Measurements from ENCODE around the gene NRXN3. TPM values are rescaled to one million over a fixed set of nuclear protein-coding genes. Genes with fewer than 3 reads are reported as not detected.

The NRXN3 gene
- total RNA-seq, 1 experiment from 2014 or later = 0.80 TPM

DNA sequence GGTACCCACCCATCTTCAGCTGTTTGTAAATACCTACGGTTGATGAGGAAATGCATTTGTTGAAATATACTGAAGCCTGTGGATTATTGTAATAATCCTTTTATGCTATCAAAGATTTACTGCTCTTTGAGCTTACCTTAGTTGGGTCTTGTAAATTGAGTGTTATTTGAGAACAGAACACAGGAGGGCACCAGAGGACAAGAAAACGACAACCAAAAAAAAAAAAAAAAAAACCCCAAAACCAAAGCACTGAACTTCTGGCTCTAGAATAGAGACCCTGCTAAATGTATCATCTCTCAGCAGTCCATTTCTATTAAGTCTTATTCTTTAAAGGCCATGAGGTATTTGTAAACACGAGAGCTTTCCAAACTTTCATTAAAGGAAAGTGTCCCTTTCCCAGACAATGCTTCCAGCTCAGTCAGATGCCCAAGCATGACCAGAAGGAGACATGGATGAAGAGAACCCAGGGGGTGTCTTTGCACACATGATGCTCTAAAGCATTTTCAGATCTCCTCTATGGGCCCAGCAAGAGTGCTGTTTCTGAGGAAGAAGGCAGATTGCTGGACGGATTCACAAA, 763.9 kb downstream of the NRXN3 start:
- Histone ChIP-seq H3K4me3 (ENCODE audit: insufficient read depth, low read depth, low read length) (no peak overlapping the region), H3K36me3 (replicated peaks; ENCODE audit: control insufficient read depth, insufficient read depth, low read length) (no peaks in the 10 kb centered on the region), H3K27me3 (ENCODE audit: control insufficient read depth, insufficient read depth, low read length) (no peaks in the 10 kb centered on the region)
- DNase-seq = peak; percentile 29

DNA sequence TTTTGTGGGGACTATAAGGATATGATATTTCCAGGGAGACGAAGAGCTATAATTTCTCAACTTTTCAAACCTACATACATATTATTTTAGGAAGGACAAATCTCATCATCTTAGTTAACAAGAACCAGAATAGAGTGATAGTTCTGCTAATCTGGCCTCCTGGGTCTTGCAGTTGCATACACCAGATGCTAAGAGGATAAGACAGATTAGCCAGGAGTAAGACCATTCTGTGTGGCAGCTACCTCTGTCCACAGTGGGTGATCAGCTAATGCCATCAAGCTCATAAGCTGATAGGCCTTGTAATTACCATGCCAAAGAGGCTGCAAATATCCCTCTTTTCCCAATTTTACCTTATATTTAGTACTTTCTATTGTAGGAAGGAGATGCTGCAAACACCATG, 776.8 kb downstream of the NRXN3 start:
- no peak for DNase-seq
- H3K4me3 ChIP-seq (ENCODE audit: insufficient read depth, low read depth, low read length) = no peak overlapping the region
- no peaks in the 10 kb centered on the region for H3K27me3 ChIP-seq (ENCODE audit: control insufficient read depth, insufficient read depth, low read length)
- H3K36me3 ChIP-seq (replicated peaks; ENCODE audit: control insufficient read depth, insufficient read depth, low read length) = no peaks in the 10 kb centered on the region

DNA sequence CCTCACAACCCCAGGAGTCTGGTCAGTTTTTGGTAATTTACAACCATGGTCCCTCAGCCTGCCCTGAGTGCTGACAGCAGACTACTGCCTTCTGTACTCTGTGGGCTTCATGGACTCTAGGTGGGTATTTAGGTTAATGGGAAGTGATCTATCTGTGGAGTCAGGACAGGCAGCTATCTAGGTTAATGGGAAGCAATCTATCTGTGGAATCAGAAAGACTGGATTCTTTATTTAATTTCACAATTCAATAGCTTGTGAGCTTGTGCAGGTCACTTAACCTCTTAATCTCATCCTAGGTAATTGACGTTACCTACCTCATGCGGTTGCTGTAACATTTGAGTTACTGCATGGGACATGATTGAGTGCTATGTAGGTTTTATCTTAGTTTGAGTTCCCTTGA, 777.5 kb downstream of the NRXN3 start:
- no peak for DNase-seq
- Histone ChIP-seq H3K36me3 (replicated peaks; ENCODE audit: control insufficient read depth, insufficient read depth, low read length) (no peaks in the 10 kb centered on the region), H3K27me3 (ENCODE audit: control insufficient read depth, insufficient read depth, low read length) (no peaks in the 10 kb centered on the region), H3K4me3 (ENCODE audit: insufficient read depth, low read depth, low read length) (no peak overlapping the region)

DNA sequence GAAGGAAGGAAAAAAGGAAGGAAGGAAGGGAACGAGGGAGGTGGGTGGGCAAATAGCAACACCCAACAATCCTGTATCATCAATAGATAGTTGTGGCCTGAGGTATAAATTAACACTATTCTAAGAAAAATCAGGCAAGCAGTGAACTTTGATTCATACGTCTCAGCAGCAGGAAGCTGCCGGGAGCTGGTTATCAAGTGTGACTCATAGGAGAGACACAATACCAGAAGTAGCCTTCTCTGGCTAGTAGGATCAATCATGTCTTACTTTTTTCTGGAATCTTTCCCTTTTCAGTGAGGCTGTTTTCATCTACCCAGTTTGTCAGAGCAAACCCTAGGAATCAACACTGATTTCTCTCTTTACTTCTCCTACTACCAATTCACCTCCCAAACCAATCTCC, 780.5 kb downstream of the NRXN3 start:
- DNase-seq = no peak
- no peak overlapping the region for H3K4me3 ChIP-seq (ENCODE audit: insufficient read depth, low read depth, low read length)
- H3K27me3 ChIP-seq (ENCODE audit: control insufficient read depth, insufficient read depth, low read length) = no peaks in the 10 kb centered on the region
- no peaks in the 10 kb centered on the region for H3K36me3 ChIP-seq (replicated peaks; ENCODE audit: control insufficient read depth, insufficient read depth, low read length)

DNA sequence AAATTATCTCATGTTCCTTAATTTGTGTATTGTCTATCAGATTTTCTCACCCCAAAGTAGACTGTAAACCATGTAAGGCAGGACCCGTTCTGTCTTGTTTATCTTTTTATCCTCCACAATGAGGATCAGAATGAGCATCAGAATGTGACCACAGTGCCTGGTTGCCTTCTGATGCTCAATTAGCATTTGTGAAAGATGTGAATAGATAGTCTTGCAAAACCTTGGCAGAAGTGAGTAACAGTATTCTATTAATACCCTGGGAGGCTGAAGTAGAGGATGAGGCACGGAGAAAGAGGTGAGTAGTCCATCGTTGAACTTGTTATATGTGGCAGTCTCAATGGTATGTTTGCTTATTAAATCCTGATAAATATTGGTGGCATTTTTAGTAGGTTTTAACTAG, 781.4 kb downstream of the NRXN3 start:
- no peak for DNase-seq
- Histone ChIP-seq H3K27me3 (ENCODE audit: control insufficient read depth, insufficient read depth, low read length) (no peaks in the 10 kb centered on the region), H3K36me3 (replicated peaks; ENCODE audit: control insufficient read depth, insufficient read depth, low read length) (no peaks in the 10 kb centered on the region), H3K4me3 (ENCODE audit: insufficient read depth, low read depth, low read length) (no peak overlapping the region)

DNA sequence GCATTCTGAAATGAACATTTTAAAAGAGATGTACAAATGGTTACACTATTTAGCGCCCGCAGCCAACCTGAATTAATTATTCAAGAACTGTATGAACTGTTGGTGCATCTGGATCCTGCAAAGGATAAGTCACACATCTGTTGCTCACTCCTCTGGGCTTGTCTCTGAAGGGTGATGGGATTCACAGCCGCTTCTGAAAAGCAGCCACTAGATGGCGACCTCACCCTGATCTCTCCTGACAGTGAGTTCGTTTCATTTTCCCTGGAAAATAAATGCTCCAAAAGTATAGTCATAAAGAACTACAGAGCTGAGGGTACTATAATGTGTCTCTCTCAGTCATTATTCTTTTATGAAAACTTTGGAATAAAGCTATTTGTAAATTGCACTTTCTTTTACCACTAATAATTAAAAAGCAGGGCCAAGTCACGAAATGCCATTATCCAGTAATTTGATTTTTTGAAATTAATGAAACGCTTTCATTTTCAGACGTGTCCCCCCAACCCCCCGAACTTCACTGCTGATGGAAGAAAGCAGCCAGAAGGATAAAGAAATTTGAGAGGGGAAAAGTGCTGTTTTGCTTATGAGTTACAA, 789.6 kb downstream of the NRXN3 start:
- Histone ChIP-seq H3K4me3 (ENCODE audit: insufficient read depth, low read depth, low read length) (no peak overlapping the region), H3K36me3 (replicated peaks; ENCODE audit: control insufficient read depth, insufficient read depth, low read length) (no peaks in the 10 kb centered on the region), H3K27me3 (ENCODE audit: control insufficient read depth, insufficient read depth, low read length) (no peaks in the 10 kb centered on the region)
- peak; percentile 73 for DNase-seq

DNA sequence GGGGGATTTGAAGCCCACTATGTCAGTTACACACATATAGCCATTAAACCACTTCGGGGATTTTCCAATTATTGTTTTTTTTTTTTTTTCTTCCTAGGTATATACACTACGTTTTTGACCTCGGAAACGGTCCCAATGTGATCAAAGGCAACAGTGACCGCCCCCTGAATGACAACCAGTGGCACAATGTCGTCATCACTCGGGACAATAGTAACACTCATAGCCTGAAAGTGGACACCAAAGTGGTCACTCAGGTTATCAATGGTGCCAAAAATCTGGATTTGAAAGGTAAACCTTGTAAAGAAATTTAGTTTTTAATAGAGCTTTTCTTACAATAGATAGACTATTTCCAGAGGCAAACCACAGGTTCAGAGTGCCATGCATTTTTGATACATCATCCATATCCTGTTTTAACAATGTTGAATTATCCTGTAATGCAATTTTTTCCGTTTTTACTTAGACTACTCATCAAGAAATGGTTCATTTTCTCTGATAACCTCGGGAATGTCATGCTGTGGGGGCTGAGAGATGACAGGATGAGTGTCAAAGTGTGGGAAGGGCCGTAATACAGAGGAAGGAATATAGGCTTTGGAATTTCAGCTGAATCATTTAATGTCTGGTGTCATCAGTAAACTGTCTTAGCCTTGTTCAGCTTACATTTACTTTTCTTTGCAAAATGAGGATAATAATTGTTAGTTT, 797.1 kb downstream of the NRXN3 start:
- Histone ChIP-seq H3K36me3 (replicated peaks; ENCODE audit: control insufficient read depth, insufficient read depth, low read length) (no peaks in the 10 kb centered on the region), H3K4me3 (ENCODE audit: insufficient read depth, low read depth, low read length) (no peak overlapping the region), H3K27me3 (ENCODE audit: control insufficient read depth, insufficient read depth, low read length) (no peaks in the 10 kb centered on the region)
- DNase-seq = no peak

DNA sequence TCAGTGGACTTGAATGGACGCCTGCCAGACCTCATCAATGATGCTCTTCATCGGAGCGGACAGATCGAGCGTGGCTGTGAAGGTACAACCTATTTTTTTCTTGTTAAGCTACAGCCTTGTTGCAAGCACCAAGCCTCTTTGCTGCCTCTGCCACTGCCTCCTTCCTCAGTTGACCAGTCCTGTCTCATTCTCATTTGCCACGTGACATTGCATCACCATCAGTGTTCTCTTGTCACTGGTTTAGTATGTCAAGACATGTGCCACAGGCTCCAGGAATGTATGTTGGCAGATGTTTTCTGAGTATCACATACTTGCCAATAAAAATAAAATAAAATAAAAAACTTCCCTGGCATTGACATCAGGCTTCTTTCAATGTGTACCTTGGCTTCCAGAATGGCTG, 798.1 kb downstream of the NRXN3 start:
- no peak overlapping the region for H3K4me3 ChIP-seq (ENCODE audit: insufficient read depth, low read depth, low read length)
- H3K27me3 ChIP-seq (ENCODE audit: control insufficient read depth, insufficient read depth, low read length) = no peaks in the 10 kb centered on the region
- H3K36me3 ChIP-seq (replicated peaks; ENCODE audit: control insufficient read depth, insufficient read depth, low read length) = no peaks in the 10 kb centered on the region
- DNase-seq = no peak

DNA sequence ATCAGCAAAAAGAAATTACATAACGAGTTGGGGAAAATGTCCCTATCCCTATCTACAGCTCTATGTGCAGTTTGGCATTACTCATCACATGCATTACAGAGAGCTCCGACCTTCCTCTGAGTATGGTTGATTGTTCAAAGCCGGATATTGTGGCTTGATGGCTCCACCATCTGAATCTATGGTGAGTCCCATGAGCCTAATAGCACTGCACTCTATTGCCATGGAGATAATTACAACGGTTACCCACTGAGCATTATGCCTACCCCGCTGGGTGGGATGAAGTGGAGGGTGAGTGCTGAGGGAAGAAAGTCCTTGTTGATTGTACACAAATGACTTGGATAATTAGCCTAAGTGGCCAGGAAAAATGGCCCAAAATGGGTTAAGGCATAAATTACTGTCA, 800.5 kb downstream of the NRXN3 start:
- Histone ChIP-seq H3K4me3 (ENCODE audit: insufficient read depth, low read depth, low read length) (no peak overlapping the region), H3K36me3 (replicated peaks; ENCODE audit: control insufficient read depth, insufficient read depth, low read length) (no peaks in the 10 kb centered on the region), H3K27me3 (ENCODE audit: control insufficient read depth, insufficient read depth, low read length) (no peaks in the 10 kb centered on the region)
- no peak for DNase-seq

DNA sequence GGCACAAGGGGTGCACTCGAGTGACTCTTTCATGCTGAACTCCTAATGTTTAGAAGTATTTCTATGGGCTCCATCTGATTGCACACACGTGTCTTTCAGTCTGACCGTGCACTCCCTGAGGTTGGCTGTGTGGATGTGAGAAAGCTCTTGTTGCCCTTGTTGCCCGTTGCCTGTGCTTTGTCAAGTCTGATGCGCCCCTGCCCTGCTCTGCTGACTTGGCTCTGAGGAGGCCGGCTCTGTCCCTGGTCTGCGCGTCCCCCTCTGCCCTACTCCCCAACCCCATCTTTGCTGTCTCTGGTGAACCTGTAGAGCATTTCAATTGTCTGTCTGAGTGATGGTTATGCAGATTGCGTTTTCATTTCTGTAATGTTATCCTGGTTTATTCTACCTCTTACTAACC, 802.3 kb downstream of the NRXN3 start:
- DNase-seq = no peak
- Histone ChIP-seq H3K4me3 (ENCODE audit: insufficient read depth, low read depth, low read length) (no peak overlapping the region), H3K27me3 (ENCODE audit: control insufficient read depth, insufficient read depth, low read length) (no peaks in the 10 kb centered on the region), H3K36me3 (replicated peaks; ENCODE audit: control insufficient read depth, insufficient read depth, low read length) (no peaks in the 10 kb centered on the region)

DNA sequence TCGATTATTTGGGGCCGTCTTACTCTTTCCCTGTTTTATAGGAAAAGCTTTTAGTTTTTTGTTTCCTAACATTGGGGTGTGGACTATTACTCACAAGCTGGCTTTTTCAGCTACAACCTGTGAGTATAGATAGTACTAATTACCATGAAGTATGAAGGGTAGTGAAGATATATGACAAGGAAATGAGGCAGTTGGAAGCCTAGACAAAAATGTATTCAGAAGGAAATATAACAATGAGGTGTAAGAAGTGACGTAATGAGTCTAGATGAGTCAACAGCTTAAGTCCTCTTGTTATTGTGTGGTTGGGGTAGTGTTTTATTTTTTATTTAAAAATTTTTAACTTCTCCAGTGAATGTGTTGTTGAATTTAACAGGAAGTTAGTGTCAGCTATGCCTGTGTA, 804.5 kb downstream of the NRXN3 start:
- H3K36me3 ChIP-seq (replicated peaks; ENCODE audit: control insufficient read depth, insufficient read depth, low read length) = no peaks in the 10 kb centered on the region
- DNase-seq = no peak
- no peaks in the 10 kb centered on the region for H3K27me3 ChIP-seq (ENCODE audit: control insufficient read depth, insufficient read depth, low read length)
- no peak overlapping the region for H3K4me3 ChIP-seq (ENCODE audit: insufficient read depth, low read depth, low read length)

DNA sequence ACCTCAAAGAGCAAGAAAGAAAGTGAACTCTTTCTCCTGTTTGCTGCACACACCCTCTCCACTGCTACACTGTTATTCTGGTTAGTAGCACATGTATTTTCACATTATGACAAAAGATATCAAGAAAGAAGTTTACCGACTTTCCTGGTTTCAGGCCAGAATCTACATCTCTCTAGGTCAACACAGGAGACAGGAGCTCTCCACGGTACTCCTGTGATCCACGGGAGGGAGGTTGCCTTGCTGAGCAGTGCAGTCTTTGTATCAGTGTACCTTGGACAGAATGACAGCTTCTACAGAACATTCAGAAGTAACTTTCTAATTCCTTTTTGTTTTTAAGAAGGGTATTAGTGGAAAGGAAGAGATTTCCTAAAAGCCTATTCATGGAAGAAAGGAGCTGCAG, 805.6 kb downstream of the NRXN3 start:
- Histone ChIP-seq H3K36me3 (replicated peaks; ENCODE audit: control insufficient read depth, insufficient read depth, low read length) (no peaks in the 10 kb centered on the region), H3K4me3 (ENCODE audit: insufficient read depth, low read depth, low read length) (no peak overlapping the region), H3K27me3 (ENCODE audit: control insufficient read depth, insufficient read depth, low read length) (no peaks in the 10 kb centered on the region)
- DNase-seq = no peak

DNA sequence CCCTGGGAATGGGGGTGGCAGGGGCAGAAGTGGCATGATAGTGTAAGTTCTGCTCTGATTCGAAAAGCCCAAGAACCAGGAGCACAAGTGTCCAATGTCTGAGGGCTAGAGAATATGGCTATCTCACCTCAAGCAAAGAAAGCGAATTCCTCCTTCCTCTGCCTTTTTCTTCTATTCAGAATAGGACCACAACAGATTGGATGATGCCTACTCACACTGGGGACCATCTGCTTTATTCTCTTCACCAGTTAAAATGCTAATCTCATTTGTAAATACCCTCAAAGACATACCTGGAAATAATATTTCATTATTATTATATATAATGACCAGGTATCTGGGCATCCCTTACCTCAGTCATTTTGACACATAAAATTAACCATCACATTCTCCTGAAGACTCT, 808.7 kb downstream of the NRXN3 start:
- Histone ChIP-seq H3K4me3 (ENCODE audit: insufficient read depth, low read depth, low read length) (no peak overlapping the region), H3K27me3 (ENCODE audit: control insufficient read depth, insufficient read depth, low read length) (no peaks in the 10 kb centered on the region), H3K36me3 (replicated peaks; ENCODE audit: control insufficient read depth, insufficient read depth, low read length) (no peaks in the 10 kb centered on the region)
- no peak for DNase-seq

DNA sequence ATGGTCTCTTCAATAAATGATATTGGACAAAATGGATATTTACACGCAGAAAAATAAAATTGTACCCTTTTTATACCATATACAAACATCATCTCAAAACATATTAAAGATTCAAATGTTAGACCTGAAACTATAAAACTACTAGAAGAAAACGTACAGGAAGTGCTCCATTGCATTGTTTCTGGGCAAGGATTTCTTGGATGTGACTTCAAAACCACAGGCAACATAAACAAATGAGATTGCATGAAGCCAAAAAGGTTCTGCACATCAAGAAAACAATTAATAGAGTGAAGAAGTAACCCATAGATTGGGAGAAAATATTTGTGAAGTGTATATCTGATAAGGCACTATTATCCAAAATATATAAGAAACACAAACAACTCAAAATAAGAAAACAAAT, 812.4 kb downstream of the NRXN3 start:
- Histone ChIP-seq H3K4me3 (ENCODE audit: insufficient read depth, low read depth, low read length) (no peak overlapping the region), H3K36me3 (replicated peaks; ENCODE audit: control insufficient read depth, insufficient read depth, low read length) (no peaks in the 10 kb centered on the region), H3K27me3 (ENCODE audit: control insufficient read depth, insufficient read depth, low read length) (peaks cover 4% of the 10 kb centered on the region)
- DNase-seq = no peak

DNA sequence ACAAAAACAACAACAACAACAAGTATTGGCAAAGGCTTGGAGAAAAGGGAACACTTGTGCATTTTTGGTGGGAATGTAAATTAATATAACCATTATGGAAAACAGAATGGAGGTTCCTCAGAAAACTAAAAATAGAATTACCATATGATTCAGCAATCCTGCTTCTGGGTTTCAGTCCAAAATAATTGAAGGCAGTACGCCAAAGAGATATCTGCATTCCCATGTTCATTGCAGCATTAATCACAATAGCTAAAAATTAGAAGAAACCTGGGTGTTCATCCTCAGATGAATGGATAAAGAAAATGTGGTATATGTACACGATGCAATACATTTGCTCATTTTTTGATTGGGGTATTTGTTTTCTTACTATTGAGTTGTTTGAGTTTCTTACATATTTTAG, 813.0 kb downstream of the NRXN3 start:
- H3K4me3 ChIP-seq (ENCODE audit: insufficient read depth, low read depth, low read length) = no peak overlapping the region
- no peak for DNase-seq
- peaks cover 4% of the 10 kb centered on the region for H3K27me3 ChIP-seq (ENCODE audit: control insufficient read depth, insufficient read depth, low read length)
- H3K36me3 ChIP-seq (replicated peaks; ENCODE audit: control insufficient read depth, insufficient read depth, low read length) = no peaks in the 10 kb centered on the region
